ENCODE data around the gene SYT15.
"Not testable (repeated sequence)": the region's sequence is repeated elsewhere in the genome, so short reads cannot be mapped to it uniquely, and the experiment has no call there.

- not testable (repeated sequence) for TF ChIP-seq CTCF (conservative IDR thresholded peaks at IDR 0.05; ENCODE audit: low read depth, low read length); EZH2 (IDR thresholded peaks at IDR 0.05; ENCODE audit: borderline replicate concordance, low read depth, low read length, poor library complexity, severe bottlenecking)
Measured at GRCh38 chr10:46573884-46574283, 5.0 kb upstream of the SYT15 start.

All from A673 (cell line).